OCI-LY3 (cell line): Measurements from ENCODE around the gene C2orf15.

Experiments used
- EZH2phosphoT487 ChIP-seq: fragments of 200-600 bp; shearing (Covaris generic); IDR thresholded peaks from 2 replicates; pipeline ENCODE4 v1.6.1; 2018; ENCODE audit warnings: antibody characterized with exemption, mixed run types, low read depth
- TF ChIP-seq, protein P1 (sequence below): fragments of 200-600, 300-600 bp; sonication (generic); IDR thresholded peaks from 2 replicates; pipeline ENCODE4 v1.5.1; 2014; ENCODE audit warnings: antibody characterized with exemption, low read length, low read depth

DNA sequence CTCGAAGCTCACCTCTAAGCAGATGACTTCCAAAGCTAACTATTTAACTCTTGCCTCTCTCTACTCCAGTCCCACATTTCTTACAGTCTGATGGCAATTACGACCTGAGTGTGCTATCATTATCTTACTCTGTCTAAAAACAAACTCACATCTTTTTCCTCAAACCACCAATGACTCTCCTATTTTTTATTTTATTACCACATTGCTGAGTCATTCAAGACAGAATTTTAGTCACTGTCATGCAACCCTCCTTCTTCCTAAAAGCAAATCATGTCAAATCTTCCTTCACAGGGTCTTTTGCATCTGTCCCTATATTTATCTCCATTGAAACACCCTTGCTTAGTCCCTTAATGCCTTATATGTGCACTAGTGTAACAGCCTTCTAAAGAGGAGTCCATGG lies 34.6 kb upstream of the C2orf15 start:
- TF ChIP-seq, protein P1, sequence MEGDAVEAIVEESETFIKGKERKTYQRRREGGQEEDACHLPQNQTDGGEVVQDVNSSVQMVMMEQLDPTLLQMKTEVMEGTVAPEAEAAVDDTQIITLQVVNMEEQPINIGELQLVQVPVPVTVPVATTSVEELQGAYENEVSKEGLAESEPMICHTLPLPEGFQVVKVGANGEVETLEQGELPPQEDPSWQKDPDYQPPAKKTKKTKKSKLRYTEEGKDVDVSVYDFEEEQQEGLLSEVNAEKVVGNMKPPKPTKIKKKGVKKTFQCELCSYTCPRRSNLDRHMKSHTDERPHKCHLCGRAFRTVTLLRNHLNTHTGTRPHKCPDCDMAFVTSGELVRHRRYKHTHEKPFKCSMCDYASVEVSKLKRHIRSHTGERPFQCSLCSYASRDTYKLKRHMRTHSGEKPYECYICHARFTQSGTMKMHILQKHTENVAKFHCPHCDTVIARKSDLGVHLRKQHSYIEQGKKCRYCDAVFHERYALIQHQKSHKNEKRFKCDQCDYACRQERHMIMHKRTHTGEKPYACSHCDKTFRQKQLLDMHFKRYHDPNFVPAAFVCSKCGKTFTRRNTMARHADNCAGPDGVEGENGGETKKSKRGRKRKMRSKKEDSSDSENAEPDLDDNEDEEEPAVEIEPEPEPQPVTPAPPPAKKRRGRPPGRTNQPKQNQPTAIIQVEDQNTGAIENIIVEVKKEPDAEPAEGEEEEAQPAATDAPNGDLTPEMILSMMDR, result no peak
- TF ChIP-seq EZH2phosphoT487, result no peak
